Kidney epithelial cell (primary cell): ENCODE measurements around the gene WDR37. TPM values are rescaled to one million over a fixed set of nuclear protein-coding genes. Genes with fewer than 3 reads are reported as not detected.
"Not testable (repeated sequence)": the region's sequence is repeated elsewhere in the genome, so short reads cannot be mapped to it uniquely, and the experiment has no call there.

Experiments
- DNase-seq: peaks from one replicate; pipeline ENCODE4 v3.0.0-alpha.2; 2010; ENCODE audit warnings: low read depth
- H3K27me3 ChIP-seq: 2 replicates; pipeline ENCODE4 v1.6.0; 2011; ENCODE audit warnings: low read length; ENCODE audit not compliant: control insufficient read depth, insufficient read depth
- H3K36me3 ChIP-seq: 2 replicates; pipeline ENCODE4 v1.5.1; 2011; ENCODE audit warnings: low read length; ENCODE audit not compliant: control insufficient read depth, insufficient read depth
- H3K4me3 ChIP-seq: 2 replicates; pipeline ENCODE4 v1.5.1; 2011; ENCODE audit warnings: low read depth, mild to moderate bottlenecking, control low read depth, low read length
- CTCF ChIP-seq: IDR thresholded peaks from 2 replicates; pipeline ENCODE4 v1.5.1; 2011; ENCODE audit warnings: mild to moderate bottlenecking, moderate library complexity, low read length, control low read depth, inconsistent platforms; ENCODE audit not compliant: insufficient read depth, poor library complexity, severe bottlenecking
- total RNA-seq: library from RNA; depleted of rRNA; stranded (reverse); fragments of >200 nt; gene quantifications from 2 replicates; pipeline ENCODE4 v1.2.3, GENCODE V29; 2015

The WDR37 gene
- total RNA-seq, result 15.1 and 17.9 TPM in 2 replicates

- DNase-seq, result peak; percentile 65
- Histone ChIP-seq H3K4me3 (peak within 1 kb of the TSS; percentile 99), H3K36me3 (no peaks in the 10 kb centered on the region), H3K27me3 (no peaks in the 10 kb centered on the region)
- no peak for TF ChIP-seq CTCF
Measured at GRCh38 chr10:1056326-1057105, at the start of gene WDR37. Gene WDR37 (plus strand): TSS chr10:1056385. CDS start chr10:1072156, 15,771 bp downstream.

GRCh38 chr10:1006573-1006972, 49.6 kb upstream of the WDR37 start:
- TF ChIP-seq CTCF, result no peak
- H3K36me3 ChIP-seq, result peaks cover 2% of the 10 kb centered on the region
- no peak overlapping the region for H3K4me3 ChIP-seq
- H3K27me3 ChIP-seq, result no peaks in the 10 kb centered on the region
- no peak for DNase-seq

- Histone ChIP-seq H3K27me3 (no peaks in the 10 kb centered on the region), H3K36me3 (peaks cover 3% of the 10 kb centered on the region), H3K4me3 (no peak overlapping the region)
- no peak for DNase-seq
- no peak for TF ChIP-seq CTCF
Measured at GRCh38 chr10:1007583-1007982, 48.6 kb upstream of the WDR37 start.

GRCh38 chr10:1009071-1009494, 47.1 kb upstream of the WDR37 start:
- peaks cover 3% of the 10 kb centered on the region for H3K36me3 ChIP-seq
- no peak for TF ChIP-seq CTCF
- H3K27me3 ChIP-seq, result no peaks in the 10 kb centered on the region
- no peak overlapping the region for H3K4me3 ChIP-seq
- no peak for DNase-seq

- not testable (repeated sequence) for H3K4me3 ChIP-seq, H3K27me3 ChIP-seq, DNase-seq, H3K36me3 ChIP-seq
Measured at GRCh38 chr10:1009947-1010346, 46.2 kb upstream of the WDR37 start.

GRCh38 chr10:1010703-1011102, 45.5 kb upstream of the WDR37 start:
- H3K27me3 ChIP-seq, result no peaks in the 10 kb centered on the region
- peaks cover 2% of the 10 kb centered on the region for H3K36me3 ChIP-seq
- no peak overlapping the region for H3K4me3 ChIP-seq
- TF ChIP-seq CTCF, result no peak
- no peak for DNase-seq
